Fibroblast of pulmonary artery (primary cell): ENCODE data around the gene RABGAP1L.
"Not testable (repeated sequence)": the region's sequence is repeated elsewhere in the genome, so short reads cannot be mapped to it uniquely, and the experiment has no call there.

Experiments used
- DNase-seq: peaks from one replicate; pipeline ENCODE4 v3.0.0-alpha.2; 2010; ENCODE audit warnings: low read depth
- H3K4me3 ChIP-seq: replicated peaks from 2 replicates; pipeline ENCODE4 v1.5.1; 2011; ENCODE audit warnings: low read depth, mild to moderate bottlenecking, control low read depth, low read length, moderate library complexity
- TF ChIP-seq, protein P1 (sequence below): IDR thresholded peaks from 2 replicates; pipeline ENCODE4 v1.5.1; 2011; ENCODE audit warnings: mild to moderate bottlenecking, control low read depth, low read length, inconsistent platforms; ENCODE audit errors: missing control alignments

The RABGAP1L gene

DNA sequence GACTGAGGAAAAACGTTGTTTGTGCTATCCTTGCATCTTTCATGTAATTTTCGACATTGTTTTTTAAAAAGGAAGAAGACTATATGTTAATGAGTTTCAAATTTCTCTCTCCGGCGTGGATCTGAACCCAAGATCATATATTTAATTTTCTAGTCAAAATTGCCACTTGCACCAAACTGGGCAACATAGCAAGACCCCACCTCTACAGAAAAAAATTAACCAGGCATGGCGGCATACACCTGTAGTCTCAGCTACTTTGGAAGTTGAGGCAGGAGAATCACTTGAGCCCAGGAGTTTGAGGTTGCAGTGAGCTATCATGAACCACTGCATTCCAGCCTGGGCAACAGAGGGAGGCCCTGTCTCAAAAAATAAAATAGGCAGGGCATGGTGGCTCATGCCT, 16.5 kb upstream of the RABGAP1L start:
- no peak overlapping the region for H3K4me3 ChIP-seq
- no peak for DNase-seq
- TF ChIP-seq, protein P1, sequence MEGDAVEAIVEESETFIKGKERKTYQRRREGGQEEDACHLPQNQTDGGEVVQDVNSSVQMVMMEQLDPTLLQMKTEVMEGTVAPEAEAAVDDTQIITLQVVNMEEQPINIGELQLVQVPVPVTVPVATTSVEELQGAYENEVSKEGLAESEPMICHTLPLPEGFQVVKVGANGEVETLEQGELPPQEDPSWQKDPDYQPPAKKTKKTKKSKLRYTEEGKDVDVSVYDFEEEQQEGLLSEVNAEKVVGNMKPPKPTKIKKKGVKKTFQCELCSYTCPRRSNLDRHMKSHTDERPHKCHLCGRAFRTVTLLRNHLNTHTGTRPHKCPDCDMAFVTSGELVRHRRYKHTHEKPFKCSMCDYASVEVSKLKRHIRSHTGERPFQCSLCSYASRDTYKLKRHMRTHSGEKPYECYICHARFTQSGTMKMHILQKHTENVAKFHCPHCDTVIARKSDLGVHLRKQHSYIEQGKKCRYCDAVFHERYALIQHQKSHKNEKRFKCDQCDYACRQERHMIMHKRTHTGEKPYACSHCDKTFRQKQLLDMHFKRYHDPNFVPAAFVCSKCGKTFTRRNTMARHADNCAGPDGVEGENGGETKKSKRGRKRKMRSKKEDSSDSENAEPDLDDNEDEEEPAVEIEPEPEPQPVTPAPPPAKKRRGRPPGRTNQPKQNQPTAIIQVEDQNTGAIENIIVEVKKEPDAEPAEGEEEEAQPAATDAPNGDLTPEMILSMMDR = no peak

DNA sequence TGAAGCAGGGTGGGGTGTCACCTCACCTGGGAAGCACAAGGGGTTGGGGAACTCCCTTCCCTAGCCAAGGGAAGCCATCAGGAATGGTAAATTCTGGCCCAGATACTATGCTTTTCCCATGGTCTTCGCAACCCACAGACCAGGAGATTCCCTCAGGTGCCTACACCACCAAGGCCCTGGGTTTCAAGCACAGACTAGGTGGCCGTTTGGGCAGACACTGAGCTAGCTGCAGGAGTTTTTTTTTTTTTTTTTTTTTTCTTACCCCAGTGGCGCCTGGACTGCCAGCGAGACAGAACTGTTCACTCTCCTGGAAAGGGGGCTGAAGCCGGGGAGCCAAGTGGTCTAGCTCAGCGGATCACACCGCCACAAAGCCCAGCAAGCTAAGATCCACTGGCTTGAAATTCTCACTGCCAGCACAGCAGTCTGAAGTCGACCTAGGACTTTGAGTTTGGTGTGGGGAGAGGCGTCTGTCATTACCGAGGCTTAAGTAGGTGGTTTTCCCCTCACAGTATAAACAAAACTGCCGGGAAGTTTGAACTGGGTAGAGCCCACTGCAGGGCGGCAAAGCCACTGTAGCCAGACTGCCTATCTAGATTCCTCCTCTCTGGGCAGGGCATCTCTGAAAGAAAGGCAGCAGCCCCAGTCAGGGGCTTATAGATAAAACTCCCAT, 15.5 kb upstream of the RABGAP1L start:
- DNase-seq, H3K4me3 ChIP-seq: not testable (repeated sequence)

DNA sequence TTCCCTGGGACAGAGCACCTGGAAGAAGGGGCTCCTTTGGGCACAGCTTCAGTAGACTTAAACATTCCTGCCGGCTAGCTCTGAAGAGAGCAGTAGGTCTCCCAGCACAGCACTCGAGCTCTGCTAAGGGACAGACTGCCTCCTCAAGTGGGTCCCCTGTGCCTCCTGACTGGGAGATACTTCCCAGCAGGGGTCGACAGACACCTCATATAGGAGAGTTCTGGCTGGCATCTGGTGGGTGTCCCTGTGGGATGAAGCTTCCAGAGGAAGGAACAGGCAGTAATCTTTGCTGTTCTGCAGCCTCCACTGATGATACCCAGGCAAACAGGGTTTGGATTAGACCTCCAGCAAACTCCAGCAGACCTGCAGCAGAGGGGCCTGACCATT, 14.9 kb upstream of the RABGAP1L start:
- DNase-seq, H3K4me3 ChIP-seq: not testable (repeated sequence)

DNA sequence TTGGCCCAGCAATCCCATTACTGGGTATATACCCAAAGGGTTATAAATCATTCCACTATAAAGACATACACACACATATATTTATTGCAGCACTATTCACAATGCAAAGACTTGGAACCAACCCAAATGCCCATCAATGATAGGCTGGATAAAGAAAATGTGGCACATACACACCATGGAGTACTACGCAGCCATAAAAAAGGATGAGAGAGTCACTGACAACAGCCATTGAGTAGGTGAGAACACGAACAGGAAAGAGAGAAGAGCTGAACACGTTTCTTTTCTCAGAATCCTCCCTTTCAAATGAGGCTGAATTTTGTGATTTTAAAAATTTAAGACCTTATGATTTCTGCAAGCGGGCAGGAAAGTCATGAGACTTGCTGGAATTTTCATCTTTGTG, 10.1 kb upstream of the RABGAP1L start:
- TF ChIP-seq, protein P1 = no peak
- no peak for DNase-seq
- no peak overlapping the region for H3K4me3 ChIP-seq

DNA sequence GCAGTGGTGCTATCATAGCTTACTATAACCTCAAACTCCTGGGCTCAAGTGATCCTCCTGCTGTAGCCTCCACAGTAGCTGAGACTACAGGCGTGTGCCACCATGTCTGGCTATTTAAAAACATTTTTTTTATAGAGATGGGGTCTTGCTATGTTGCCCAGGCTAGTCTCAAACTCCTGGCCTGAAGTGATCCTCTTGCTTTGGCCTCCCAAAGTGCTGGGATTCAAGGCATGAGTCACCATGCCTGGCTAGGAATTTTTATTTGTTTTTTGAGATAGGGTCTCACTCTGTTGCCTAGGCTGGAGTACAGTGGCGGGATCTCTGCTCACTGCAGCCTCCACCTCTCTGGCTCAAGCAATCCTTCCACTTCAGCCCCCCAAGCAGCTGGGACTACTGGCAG, 8.8 kb upstream of the RABGAP1L start:
- TF ChIP-seq, protein P1 = no peak
- no peak for DNase-seq
- H3K4me3 ChIP-seq = no peak overlapping the region

DNA sequence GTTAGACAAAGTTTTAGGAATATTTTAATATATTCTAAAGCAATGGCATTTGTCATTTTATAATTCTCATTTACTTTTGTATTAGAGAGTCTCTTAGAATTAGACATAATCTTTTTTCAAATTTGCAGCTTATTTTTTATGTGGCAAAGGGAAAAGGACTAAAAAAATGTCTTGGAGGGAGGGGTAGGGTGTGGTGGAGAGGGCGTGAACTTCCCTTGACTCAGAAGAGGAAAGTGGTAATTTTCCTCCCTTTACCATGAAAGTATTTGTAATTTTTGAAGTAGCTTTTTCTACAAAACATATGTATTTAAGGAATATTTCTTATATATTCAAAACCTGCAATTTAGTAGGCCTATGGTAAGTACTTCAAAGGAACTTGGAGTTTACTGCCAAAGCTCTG, 6.9 kb upstream of the RABGAP1L start:
- TF ChIP-seq, protein P1 = no peak
- DNase-seq = no peak
- H3K4me3 ChIP-seq = no peak overlapping the region

DNA sequence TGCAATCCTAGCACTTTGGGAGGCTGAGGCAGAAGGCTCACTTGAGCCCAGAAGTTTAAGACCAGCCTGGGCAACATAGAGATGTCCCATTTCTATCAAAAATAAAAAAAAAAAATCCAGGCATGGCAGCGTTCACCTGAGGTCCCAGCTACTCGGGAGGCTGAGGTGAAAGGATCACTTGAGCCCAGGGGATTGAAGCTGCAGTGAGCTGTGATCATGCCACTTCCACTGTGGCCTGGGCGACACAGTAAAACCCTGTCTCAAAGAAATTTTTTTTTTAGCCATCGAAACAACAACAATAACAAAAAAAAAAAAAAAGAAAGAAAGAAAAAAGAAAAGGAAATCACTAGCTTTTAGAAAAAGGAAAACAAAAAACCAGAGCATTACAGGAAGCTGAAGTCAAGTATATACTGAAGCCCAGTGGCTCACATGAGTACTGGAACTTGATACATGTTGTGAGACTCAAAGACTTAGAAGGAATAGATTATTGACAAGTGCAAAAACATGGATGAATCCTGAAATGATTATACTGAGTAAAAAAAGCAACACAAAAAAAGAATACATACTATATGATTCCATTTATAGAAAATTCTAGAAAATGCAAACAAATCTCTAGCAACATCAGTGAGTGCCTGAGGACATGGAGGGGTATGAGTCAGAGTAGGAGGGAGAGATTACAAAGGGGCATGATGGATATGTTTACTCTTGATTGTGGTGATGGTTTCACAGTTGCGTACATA, 6.1 kb upstream of the RABGAP1L start:
- no peak overlapping the region for H3K4me3 ChIP-seq
- DNase-seq = no peak
- TF ChIP-seq, protein P1 = no peak

DNA sequence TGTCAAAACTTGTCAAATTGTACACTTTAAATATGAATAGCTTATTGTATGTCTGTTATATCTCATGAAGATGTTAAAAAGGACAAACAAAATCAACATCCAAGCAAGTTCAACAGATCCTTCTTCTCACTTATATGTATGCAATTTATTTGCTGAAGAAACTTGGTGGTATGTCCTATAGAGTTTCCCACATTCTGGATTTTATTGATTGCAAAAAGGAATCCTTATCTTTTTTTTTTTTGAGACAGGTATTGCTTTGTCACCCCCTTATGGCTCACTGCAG, 5.6 kb upstream of the RABGAP1L start:
- H3K4me3 ChIP-seq = no peak overlapping the region
- no peak for DNase-seq
- TF ChIP-seq, protein P1 = no peak
